ENCODE results near the gene IGSF6.
"Not testable (repeated sequence)": the region's sequence is repeated elsewhere in the genome, so short reads cannot be mapped to it uniquely, and the experiment has no call there.

The IGSF6 gene

DNA sequence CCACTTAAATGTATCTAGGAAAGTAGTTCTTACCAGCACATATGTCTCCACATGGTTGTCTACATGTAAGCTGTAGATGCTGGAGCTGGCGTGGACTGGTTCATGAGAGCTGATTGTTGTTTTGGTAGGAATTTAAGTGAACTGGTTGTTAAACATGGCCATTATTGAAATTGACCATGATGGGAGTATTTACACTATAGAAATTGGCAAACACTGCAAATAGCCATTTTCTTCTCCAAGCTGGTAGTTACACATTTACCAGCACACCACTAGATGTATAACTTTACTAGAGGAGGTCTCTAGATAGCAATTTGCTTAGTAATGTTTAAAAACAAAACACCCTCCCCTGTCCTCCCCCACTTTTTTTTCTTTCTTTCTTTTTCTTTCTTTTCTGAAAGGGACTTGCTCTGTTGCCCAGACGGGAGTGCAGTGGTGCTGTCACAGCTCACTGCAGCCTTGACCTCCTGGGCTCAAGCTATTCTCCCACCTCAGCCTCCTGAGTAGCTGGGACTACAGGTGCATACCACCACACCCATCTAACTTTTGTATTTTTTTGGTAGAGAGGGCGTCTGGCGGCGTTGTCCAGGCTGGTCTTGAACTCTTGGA, 24.2 kb downstream of the IGSF6 start:
- no peak for DNase-seq

GRCh38 chr16:21626659-21627277, 25.6 kb downstream of the IGSF6 start:
- DNase-seq = no peak

DNA sequence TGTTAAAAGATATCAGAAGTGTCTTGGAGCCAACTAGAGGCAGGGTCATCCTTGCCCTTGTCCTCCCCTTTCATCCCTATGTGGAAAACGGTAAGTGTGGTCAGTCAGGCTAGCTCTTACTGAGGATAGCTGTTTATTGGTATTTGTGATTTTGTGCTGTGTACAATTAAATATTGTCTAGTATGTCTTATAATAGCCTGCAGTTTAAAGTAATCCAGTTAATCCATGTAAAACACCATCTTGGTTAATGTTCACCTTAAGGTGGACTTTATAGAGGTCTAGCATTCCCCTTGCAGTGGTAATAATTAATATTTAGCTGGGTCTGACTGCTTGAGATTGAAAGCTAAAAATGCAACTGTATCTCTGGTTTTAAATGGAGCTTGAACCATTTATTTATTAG, 27.4 kb downstream of the IGSF6 start:
- DNase-seq = no peak

- DNase-seq = no peak
Measured at GRCh38 chr16:21622545-21622944, 29.9 kb downstream of the IGSF6 start.

- DNase-seq = no peak
Measured at GRCh38 chr16:21620592-21620991, 31.8 kb downstream of the IGSF6 start.

DNA sequence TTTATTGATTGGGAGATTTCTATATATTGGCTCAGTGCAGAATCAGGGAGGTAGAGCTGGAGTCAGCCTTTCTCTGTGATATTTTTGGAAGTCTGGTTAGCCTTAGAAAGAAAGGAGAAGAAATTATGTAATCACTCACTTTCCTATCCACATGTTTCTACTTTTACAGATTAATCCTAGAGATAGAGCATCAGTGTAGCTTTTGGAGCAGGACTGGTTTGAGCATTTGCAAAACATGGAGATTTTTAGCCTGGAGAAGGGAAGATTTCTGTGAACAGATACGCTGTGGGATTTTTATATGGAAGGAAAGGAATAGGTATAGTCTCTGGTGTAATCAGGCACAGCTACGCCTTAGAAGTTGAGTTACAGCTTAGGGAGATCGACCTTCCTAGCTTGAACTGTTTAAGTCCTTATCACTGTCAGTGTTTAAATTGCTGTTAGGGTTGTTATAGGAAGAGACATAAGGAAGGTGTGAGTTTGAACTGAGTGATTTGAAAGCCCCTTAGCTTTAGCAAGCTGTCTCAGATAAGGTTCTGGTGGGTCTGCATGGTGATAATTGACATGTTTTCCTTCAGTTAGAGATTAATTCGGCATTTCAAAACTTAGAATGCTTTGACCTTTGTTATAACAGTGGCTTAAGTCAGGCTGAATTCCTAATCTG, 32.5 kb downstream of the IGSF6 start:
- no peak for DNase-seq

DNA sequence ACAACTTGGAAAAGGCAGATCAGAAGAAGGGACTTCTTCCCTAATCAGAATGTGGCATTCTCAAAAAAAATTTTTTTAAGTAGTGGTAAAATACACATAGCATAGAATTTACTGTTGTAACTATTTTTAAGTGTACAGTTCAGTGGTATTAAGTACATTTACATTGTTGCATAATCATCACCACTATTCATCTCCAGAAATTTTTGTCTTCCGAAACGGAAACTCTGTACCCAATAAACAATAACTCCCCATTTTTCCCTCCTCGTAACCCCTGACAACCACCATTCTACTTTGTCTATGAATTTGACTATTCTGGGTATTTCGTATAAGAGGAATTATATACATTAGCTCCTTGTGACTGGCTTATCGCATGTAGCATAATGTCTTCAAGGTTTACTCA, 34.1 kb downstream of the IGSF6 start:
- DNase-seq = no peak

DNA sequence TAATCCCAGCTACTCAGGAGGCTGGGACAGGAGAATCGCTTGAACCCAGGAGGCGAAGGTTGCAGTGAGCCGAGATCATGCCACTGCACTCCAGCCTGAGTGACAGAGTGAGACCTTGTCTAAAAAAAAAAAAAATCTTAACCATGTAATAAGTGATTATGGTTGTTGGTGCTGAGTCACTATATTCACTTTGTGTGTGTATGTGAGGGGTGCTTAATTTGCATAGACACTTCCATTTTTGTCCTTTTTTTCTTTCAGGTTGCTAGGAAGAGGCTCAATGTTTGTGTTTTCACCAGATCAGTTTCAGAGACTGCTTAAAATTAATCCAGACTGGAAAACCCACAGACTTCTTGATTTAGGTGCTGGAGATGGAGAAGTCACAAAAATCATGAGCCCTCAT, 34.8 kb downstream of the IGSF6 start:
- no peak for DNase-seq

GRCh38 chr16:21614896-21615295, 37.5 kb downstream of the IGSF6 start:
- DNase-seq = no peak

DNA sequence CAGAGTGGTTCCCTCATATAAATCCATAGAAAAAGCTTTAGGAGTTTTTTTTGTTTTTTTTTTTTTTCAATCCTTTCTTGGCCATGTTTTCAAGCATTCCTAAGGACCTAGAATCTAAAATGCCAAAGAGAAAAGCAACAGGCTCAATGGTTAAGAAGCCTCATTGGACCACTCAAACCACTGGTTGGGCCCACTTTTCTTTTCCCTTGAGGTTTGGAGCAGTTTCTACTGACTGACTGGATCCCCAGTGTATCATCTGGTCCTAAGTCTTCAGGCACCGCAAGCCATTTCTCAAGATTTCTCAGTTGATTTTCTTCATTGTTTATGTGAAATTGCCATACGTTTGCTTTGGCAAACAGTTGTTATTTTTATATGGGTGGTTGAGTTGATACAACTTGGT, 38.6 kb downstream of the IGSF6 start:
- DNase-seq = no peak

DNA sequence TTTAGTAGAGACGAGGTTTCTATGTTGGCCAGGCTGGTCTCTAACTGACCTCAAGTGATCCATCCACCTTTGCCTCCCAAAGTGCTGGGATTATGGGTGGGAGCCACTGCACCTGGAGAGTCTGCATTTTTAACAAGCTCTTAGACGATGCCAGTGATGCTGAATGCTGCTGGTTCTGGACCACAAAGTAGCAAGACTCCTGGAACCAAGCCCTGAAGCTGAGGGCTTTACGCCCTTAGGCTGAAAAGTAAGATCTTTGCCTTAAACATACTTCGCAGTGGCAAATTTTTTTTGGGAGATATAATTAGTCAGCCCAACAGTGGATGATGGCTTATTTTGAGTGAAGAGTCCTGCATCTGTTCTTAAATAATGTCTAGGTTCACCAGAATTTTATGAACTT, 39.0 kb downstream of the IGSF6 start:
- no peak for DNase-seq

DNA sequence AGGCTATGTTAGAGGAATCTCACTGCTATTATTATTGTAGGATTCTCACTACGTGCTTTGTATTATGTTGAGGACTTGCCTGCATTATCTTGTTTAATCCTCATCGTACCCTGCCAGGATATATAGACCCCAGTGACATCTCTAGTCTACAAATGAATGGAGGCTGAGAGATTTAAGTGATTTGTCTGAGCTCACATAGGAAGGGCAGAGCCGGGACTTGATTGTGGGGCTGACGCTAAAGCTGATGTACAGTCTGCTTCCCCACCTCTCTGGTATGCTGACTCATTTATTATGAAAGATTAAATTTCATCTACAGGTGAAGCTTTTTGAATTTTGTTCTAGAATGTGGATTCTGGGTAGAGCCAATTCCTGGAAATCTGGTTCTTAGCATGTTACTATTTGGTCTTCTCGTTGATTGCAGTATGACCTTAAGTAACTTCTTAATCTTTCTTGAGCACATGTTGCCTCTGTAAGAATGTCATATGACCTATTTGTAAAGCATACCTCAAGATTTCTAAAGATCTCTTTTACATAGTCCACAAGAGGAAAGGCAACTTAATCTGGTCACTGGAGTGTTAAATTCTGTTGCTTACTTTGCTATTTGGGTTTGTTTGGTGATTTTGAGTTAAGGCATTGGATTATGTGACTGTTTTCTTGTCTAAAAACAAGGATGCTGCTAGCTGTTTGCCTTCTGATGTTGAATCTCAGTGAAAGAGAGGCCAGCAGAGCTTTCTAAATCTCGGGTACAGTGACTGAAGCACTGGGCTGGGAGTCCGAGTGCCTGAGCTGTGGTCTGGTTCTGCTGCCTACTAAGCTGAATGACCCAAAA, 40.6 kb downstream of the IGSF6 start:
- no peak for DNase-seq

DNA sequence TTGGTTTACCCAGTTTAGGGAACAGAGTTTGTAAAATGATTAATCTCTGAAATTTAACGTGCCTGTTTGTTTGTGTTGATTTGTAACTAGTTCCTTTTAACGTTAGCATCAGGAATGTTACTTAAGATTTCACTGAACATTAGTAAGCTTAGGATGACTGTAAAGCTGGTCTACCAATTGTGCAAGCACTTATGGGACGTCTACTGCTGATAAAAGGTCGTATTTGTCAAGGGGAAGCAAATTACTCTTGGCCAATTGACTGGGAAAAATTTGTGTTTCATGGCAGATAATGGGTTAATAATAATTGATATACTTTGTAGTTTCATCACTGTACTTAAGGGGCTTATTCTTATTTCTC, 41.2 kb downstream of the IGSF6 start:
- DNase-seq = no peak

GRCh38 chr16:21610766-21611165, 41.6 kb downstream of the IGSF6 start:
- DNase-seq = no peak

- no peak for DNase-seq
Measured at GRCh38 chr16:21610006-21610544, 42.3 kb downstream of the IGSF6 start.

DNA sequence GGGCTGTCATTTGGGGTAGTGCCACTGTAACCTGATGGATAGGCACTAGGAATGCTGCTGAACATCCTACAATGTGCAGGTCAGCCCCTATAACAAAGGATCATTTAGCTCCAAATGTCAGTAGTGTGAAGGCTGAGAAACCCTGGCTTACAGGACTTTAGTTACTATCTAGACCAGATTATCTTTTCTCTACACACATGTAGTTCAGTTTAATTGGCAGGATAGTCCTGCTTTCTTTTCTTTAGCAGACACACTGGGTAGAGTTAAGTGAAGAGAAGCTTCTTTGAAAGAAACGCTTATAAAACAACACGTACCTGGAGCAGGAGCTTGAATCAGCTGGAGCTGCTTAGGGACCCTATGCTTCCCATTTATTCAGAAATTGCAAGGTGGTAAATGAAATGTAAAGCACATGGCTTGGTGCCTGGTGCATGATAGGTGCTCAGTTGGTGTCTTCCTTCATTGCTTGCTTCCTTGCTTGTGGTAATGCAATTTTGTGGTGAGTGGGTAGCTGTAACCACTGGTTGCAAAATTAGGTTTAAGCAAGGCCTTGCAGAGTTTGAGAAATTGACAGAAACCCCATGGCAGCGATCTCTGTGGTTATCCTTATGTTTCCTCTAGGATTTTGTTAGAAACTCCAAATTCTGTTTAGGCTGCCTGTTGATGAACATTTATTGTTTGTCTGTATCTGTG, 43.6 kb downstream of the IGSF6 start:
- DNase-seq = no peak

- not testable (repeated sequence) for DNase-seq
Measured at GRCh38 chr16:21605848-21606247, 46.6 kb downstream of the IGSF6 start.

- no peak for DNase-seq
Measured at GRCh38 chr16:21603928-21604327, 48.5 kb downstream of the IGSF6 start.

- DNase-seq = no peak
Measured at GRCh38 chr16:21602785-21603184, 49.6 kb downstream of the IGSF6 start.

DNA sequence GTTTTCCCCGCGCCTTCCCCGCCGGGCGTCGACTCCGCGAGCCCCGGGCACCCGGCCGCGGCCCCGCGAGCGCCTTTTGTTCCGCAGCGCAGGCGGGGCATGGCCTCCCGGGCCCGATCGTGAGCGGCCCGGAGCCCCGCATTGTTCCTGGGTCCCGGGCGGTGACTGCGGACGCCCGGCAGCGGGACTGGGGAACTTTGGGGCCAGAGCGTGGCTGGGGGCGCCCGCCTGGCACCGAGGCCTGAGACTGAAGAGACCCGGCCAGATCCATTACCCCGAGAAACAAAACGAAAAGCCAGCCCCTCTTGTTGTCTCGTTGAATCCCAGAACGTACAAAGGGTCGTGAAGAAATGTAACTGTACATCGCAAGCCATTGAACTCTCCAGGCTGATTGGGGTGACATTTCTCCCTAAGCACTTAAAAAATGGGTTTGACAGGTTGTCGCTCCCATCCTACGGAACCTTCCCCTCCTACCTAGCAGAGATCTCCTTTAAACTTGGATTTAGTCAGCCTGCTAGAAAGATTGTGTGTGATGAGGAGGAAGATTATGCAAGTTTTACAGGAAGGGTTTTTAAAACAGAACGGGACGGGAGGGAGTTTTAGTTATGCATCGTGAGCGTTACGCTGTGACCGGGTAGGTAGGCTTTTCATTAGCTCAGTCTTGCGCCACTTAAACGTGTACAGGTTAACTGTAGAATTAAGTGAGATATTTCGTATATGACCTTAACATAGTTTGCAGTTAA, 52.2 kb downstream of the IGSF6 start:
- DNase-seq = no peak

DNA sequence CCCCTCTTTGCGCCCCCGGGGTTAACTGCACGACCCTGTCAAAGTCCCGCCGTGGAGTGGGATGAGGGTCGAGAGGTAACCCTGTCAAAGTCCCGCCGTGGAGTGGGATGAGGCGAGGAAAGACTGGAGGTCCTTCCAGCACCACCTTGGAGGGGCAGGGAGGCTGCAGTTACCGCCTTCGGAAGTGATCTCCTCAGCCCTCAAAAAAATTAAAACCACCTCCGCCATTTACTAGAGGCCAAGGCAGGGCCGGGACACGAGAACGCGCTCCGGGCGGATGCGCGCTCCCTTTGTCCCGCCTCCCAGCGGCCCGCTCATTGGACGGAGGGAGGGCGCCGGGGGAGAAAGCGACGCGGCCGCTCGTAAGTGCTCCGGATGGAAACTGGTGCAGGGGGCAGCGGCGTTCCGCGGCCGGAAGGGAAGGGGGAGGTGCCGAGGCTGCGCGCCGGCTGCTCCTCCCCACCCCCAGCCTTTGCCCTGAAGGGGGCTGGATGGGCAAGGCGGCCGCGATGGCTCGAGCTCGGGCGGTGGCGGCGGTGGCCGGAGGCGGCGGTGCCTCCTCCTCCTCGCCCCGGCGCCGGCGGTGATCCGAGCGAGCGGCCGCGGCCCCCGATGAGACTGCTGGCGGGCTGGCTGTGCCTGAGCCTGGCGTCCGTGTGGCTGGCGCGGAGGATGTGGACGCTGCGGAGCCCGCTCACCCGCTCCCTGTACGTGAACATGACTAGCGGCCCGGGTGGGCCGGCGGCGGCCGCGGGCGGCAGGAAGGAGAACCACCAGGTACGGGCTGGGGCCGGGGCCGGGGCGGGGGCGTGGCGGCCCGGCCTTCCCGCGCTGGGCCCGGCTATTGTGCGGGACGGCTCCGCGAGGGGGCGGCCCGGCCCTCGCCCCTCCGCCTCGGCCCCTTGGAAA, 53.0 kb downstream of the IGSF6 start, which contains the start of gene METTL9:
METTL9 (plus strand) TSS at position 456 of the 909 bp plus-strand sequence; CDS start at position 613, 157 bp downstream.
- peak; percentile 92 for DNase-seq

Measured in NCI-H1092 (cell line).